Measurements from ENCODE around the gene RORC. TPM values are rescaled to one million over a fixed set of nuclear protein-coding genes. Genes with fewer than 3 reads are reported as not detected.

The RORC gene
- polyA plus RNA-seq, 3 donors: 0.03 TPM; not detected in 2

- Histone ChIP-seq H3K9ac (ENCODE audit: insufficient read depth, low read length, poor library complexity, severe bottlenecking) (no peak overlapping the region), H3K79me2 (ENCODE audit: insufficient read depth, low read length) (no peaks in the 10 kb centered on the region), H2AFZ (ENCODE audit: insufficient read depth, low read depth, low read length, poor library complexity, severe bottlenecking) (no peak overlapping the region), H3K9me3 (replicated peaks in 1 of 2; ENCODE audit: control insufficient read depth in 1 of 2, insufficient read depth in 1 of 2, low read length in 2 of 2) (no peaks in the 10 kb centered on the region), H3K4me1 (ENCODE audit: control insufficient read depth in 1 of 2, insufficient read depth in 2 of 2, low read length in 2 of 2) (peaks cover 8 to 10% of the 10 kb centered on the region in 2 donors), H4K20me1 (ENCODE audit: insufficient read depth, low read length) (no peaks in the 10 kb centered on the region), H3K27me3 (ENCODE audit: control insufficient read depth in 2 of 2, insufficient read depth in 2 of 2, low read length in 2 of 2) (no peaks in the 10 kb centered on the region), H3K4me2 (replicated peaks; ENCODE audit: extremely low read depth, low read length, poor library complexity, severe bottlenecking) (no peak overlapping the region), H3K36me3 (replicated peaks in 1 of 2; ENCODE audit: control insufficient read depth in 1 of 2, insufficient read depth in 2 of 2, low read length in 2 of 2) (no peaks in the 10 kb centered on the region), H3K4me3 (replicated peaks in 1 of 3; ENCODE audit: low read depth in 2 of 3, low read length in 3 of 3) (no peak overlapping the region), H3K27ac (ENCODE audit: low read depth in 1 of 2, low read length in 2 of 2) (no peak overlapping the region)
- TF ChIP-seq CTCF (IDR thresholded peaks at IDR 0.05): no peak
- DNase-seq: no peak
- Mint-ChIP-seq H3K36me3 (no peaks in the 10 kb centered on the region), H3K4me1 (peaks cover 16% of the 10 kb centered on the region), H3K4me3 (no peak overlapping the region), H3K9me3 (no peaks in the 10 kb centered on the region), H3K27ac (no peak overlapping the region), H3K27me3 (ENCODE audit: low read depth in 3 of 3) (peaks cover 11 to 18% (median 11%) of the 10 kb centered on the region in 3 donors)
- intact Hi-C loops (cut with micrococcal nuclease): no loop called here
- WGBS (ENCODE audit: insufficient coverage): 94% methylated on average over 11 of the region's 12 CpGs
Measured at GRCh38 chr1:151819227-151819835, 12.3 kb downstream of the RORC start.

GRCh38 chr1:151817353-151817730, 14.3 kb downstream of the RORC start:
- no peaks in the 10 kb centered on the region for H3K36me3 ChIP-seq (replicated peaks in 1 of 2; ENCODE audit: control insufficient read depth in 1 of 2, insufficient read depth in 2 of 2, low read length in 2 of 2)
- no peaks in the 10 kb centered on the region for H3K9me3 ChIP-seq (replicated peaks in 1 of 2; ENCODE audit: control insufficient read depth in 1 of 2, insufficient read depth in 1 of 2, low read length in 2 of 2)
- whole genome bisulfite sequencing (ENCODE audit: insufficient coverage): 25% methylated on average over 2 of the region's 7 CpGs
- Mint-ChIP-seq H3K27ac (no peak overlapping the region), H3K4me1 (peaks cover 16% of the 10 kb centered on the region), H3K4me3 (peak overlapping the region in 1 of 2 donors; percentile 69), H3K27me3 (ENCODE audit: low read depth in 3 of 3) (peaks cover 13 to 18% (median 16%) of the 10 kb centered on the region in 3 donors), H3K9me3 (no peaks in the 10 kb centered on the region), H3K36me3 (no peaks in the 10 kb centered on the region)
- peak; percentile 23 to 42 (median 37) for DNase-seq
- no peak overlapping the region for H3K9ac ChIP-seq (ENCODE audit: insufficient read depth, low read length, poor library complexity, severe bottlenecking)
- no peaks in the 10 kb centered on the region for H3K79me2 ChIP-seq (ENCODE audit: insufficient read depth, low read length)
- no peak overlapping the region for H3K27ac ChIP-seq (ENCODE audit: low read depth in 1 of 2, low read length in 2 of 2)
- H2AFZ ChIP-seq (ENCODE audit: insufficient read depth, low read depth, low read length, poor library complexity, severe bottlenecking): peak overlapping the region; percentile 59
- intact Hi-C loops (cut with micrococcal nuclease): no loop called here
- no peaks in the 10 kb centered on the region for H4K20me1 ChIP-seq (ENCODE audit: insufficient read depth, low read length)
- TF ChIP-seq CTCF (IDR thresholded peaks at IDR 0.05): no peak
- H3K4me3 ChIP-seq (replicated peaks in 1 of 3; ENCODE audit: low read depth in 2 of 3, low read length in 3 of 3): peak overlapping the region in 1 of 3 experiments; percentile 45
- peak overlapping the region; percentile 26 for H3K4me2 ChIP-seq (replicated peaks; ENCODE audit: extremely low read depth, low read length, poor library complexity, severe bottlenecking)
- peaks cover 8 to 10% of the 10 kb centered on the region in 2 donors for H3K4me1 ChIP-seq (ENCODE audit: control insufficient read depth in 1 of 2, insufficient read depth in 2 of 2, low read length in 2 of 2)
- no peaks in the 10 kb centered on the region for H3K27me3 ChIP-seq (ENCODE audit: control insufficient read depth in 2 of 2, insufficient read depth in 2 of 2, low read length in 2 of 2)
